GM12801 (cell line): ENCODE measurements around the gene SPINK8.

Source experiments
- CTCF ChIP-seq: IDR thresholded peaks from one replicate; pipeline ENCODE4 v1.5.1; 2011; ENCODE audit warnings: control low read depth; ENCODE audit not compliant: insufficient read length; ENCODE audit errors: extremely low read depth

SPINK8 gene

GRCh38 chr3:48258530-48258929, 74.9 kb downstream of the SPINK8 start:
- no peak for TF ChIP-seq CTCF
